Stimulated activated CD8-positive, alpha-beta memory T cell treated with anti-CD3 and anti-CD28 coated beads, Interleukin-15, amount 100 ng/mL, for 24 hours (primary cell): Measurements from ENCODE around the gene STK36.

Source experiments
- DNase-seq: peaks from one replicate; pipeline ENCODE4 v3.0.0-alpha.2; 2020; ENCODE audit warnings: low read depth

Gene STK36

DNA sequence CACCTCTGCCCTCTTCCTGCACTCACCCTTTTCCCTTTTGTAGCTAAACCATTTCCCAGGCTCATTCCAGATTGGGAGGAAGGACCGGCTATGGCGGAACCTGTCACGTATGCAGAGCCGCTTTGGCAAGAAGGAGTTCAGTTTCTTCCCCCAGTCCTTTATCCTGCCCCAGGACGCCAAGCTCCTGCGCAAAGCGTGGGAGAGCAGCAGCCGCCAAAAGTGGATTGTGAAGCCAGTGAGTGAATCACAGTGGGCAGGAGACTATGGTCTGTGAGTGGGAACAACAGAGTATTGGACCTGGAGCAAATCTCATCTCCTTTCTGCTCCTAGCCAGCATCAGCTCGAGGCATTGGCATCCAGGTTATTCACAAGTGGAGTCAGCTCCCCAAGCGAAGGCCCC is 75.1 kb downstream of the STK36 start:
- no peak for DNase-seq

DNA sequence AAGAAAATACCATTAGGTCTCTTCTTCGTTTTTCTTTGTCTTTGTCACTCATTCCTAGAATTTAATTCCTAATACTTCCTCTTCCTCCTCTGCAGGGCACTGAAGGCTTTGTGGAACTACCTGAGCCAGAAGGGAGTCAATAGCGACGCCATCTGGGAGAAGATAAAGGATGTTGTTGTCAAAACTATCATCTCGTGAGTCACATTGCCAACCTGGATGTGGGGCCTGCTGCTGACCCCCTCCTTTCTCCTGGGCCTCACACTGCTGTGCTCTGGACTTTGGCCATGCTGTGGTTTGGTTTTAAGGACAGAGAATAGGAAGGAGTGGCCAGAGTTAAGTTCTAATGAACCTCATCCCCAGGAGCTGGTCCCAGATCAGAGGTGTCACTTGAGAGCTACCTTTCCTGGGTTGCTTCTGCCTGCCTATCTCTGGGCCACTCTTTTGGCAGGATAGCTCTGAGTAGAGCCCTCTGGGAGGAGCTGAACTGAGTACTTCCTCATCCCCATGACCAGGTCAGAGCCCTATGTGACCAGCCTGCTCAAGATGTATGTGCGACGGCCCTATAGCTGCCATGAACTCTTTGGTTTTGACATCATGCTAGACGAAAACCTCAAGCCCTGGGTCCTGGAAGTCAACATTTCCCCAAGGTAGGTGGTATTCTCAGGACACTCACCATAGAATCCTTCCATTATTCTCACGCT is 77.0 kb downstream of the STK36 start:
- DNase-seq, result no peak
